ENCODE results near the gene EPN2. TPM values are rescaled to one million over a fixed set of nuclear protein-coding genes. Genes with fewer than 3 reads are reported as not detected.

EPN2 gene
- total and polyA plus RNA-seq, 2 donors (not counting 1 experiment from before 2014, with no cell fraction given), result 23.8 to 36.0 TPM

GRCh38 chr17:19304751-19305150 is 67.6 kb downstream of the EPN2 start:
- no peaks in the 10 kb centered on the region for H4K20me1 ChIP-seq (ENCODE audit: control insufficient read depth, extremely low read depth, insufficient read depth, low read length)
- DNase-seq (ENCODE audit: low read depth in 2 of 2), result no peak
- no peak overlapping the region for H3K4me2 ChIP-seq (ENCODE audit: extremely low read depth, insufficient read depth, low read length)
- H2AFZ ChIP-seq (ENCODE audit: low read length), result no peak overlapping the region
- no peaks in the 10 kb centered on the region for H3K79me2 ChIP-seq (ENCODE audit: control insufficient read depth, insufficient read depth, low read length)
- H3K4me3 ChIP-seq (replicated peaks in 1 of 4; ENCODE audit: control extremely low read depth in 1 of 4, insufficient read depth in 1 of 4, low read depth in 3 of 4, low read length in 4 of 4), result no peak overlapping the region
- no peak overlapping the region for H3K9ac ChIP-seq (ENCODE audit: insufficient read depth, low read length)
- H3K4me1 ChIP-seq (ENCODE audit: control insufficient read depth, extremely low read depth, insufficient read depth, low read length), result peaks cover 7% of the 10 kb centered on the region
- H3K9me3 ChIP-seq (ENCODE audit: control insufficient read depth, insufficient read depth, low read depth, low read length), result no peaks in the 10 kb centered on the region
- H3K36me3 ChIP-seq (ENCODE audit: control insufficient read depth, insufficient read depth, low read length), result no peaks in the 10 kb centered on the region
- no peak overlapping the region for H3K27ac ChIP-seq (ENCODE audit: insufficient read depth, low read length)
- H3K27me3 ChIP-seq (ENCODE audit: control insufficient read depth, insufficient read depth, low read length), result no peaks in the 10 kb centered on the region
- TF ChIP-seq EZH2 (IDR thresholded peaks at IDR 0.05; ENCODE audit: low read length, missing control alignments) (no peak), CTCF (conservative IDR thresholded peaks at IDR 0.05 in 1 of 2, IDR thresholded peaks at IDR 0.05 in 1 of 2; ENCODE audit: low read depth in 1 of 2, low read length in 2 of 2) (no peak)

- TF ChIP-seq CTCF (conservative IDR thresholded peaks at IDR 0.05 in 1 of 2, IDR thresholded peaks at IDR 0.05 in 1 of 2; ENCODE audit: low read depth in 1 of 2, low read length in 2 of 2), result no peak
- no peak for TF ChIP-seq EZH2 (IDR thresholded peaks at IDR 0.05; ENCODE audit: low read length, missing control alignments)
- Histone ChIP-seq H3K27me3 (ENCODE audit: control insufficient read depth, insufficient read depth, low read length) (no peaks in the 10 kb centered on the region), H3K4me2 (ENCODE audit: extremely low read depth, insufficient read depth, low read length) (no peak overlapping the region)
Measured at GRCh38 chr17:19305256-19305655, 68.1 kb downstream of the EPN2 start.

GRCh38 chr17:19305761-19306159 is 68.6 kb downstream of the EPN2 start:
- TF ChIP-seq EZH2 (IDR thresholded peaks at IDR 0.05; ENCODE audit: low read length, missing control alignments) (no peak), CTCF (conservative IDR thresholded peaks at IDR 0.05 in 1 of 2, IDR thresholded peaks at IDR 0.05 in 1 of 2; ENCODE audit: low read depth in 1 of 2, low read length in 2 of 2) (no peak)
- H3K9ac ChIP-seq (ENCODE audit: insufficient read depth, low read length), result no peak overlapping the region
- H3K27me3 ChIP-seq (ENCODE audit: control insufficient read depth, insufficient read depth, low read length), result no peaks in the 10 kb centered on the region
- H3K27ac ChIP-seq (ENCODE audit: insufficient read depth, low read length), result no peak overlapping the region
- H3K4me2 ChIP-seq (ENCODE audit: extremely low read depth, insufficient read depth, low read length), result no peak overlapping the region
- DNase-seq (ENCODE audit: low read depth in 2 of 2), result no peak
- H3K36me3 ChIP-seq (ENCODE audit: control insufficient read depth, insufficient read depth, low read length), result no peaks in the 10 kb centered on the region
- no peak overlapping the region for H3K4me3 ChIP-seq (replicated peaks in 1 of 4; ENCODE audit: control extremely low read depth in 1 of 4, insufficient read depth in 1 of 4, low read depth in 3 of 4, low read length in 4 of 4)
- no peak overlapping the region for H2AFZ ChIP-seq (ENCODE audit: low read length)
- H3K9me3 ChIP-seq (ENCODE audit: control insufficient read depth, insufficient read depth, low read depth, low read length), result no peaks in the 10 kb centered on the region
- H3K79me2 ChIP-seq (ENCODE audit: control insufficient read depth, insufficient read depth, low read length), result no peaks in the 10 kb centered on the region
- H3K4me1 ChIP-seq (ENCODE audit: control insufficient read depth, extremely low read depth, insufficient read depth, low read length), result peaks cover 7% of the 10 kb centered on the region
- H4K20me1 ChIP-seq (ENCODE audit: control insufficient read depth, extremely low read depth, insufficient read depth, low read length), result no peaks in the 10 kb centered on the region

More at GRCh38 chr17:19305256-19305655, 68.1 kb downstream of the EPN2 start:
- no peak overlapping the region for H3K9ac ChIP-seq (ENCODE audit: insufficient read depth, low read length)
- no peaks in the 10 kb centered on the region for H4K20me1 ChIP-seq (ENCODE audit: control insufficient read depth, extremely low read depth, insufficient read depth, low read length)
- H2AFZ ChIP-seq (ENCODE audit: low read length), result no peak overlapping the region
- no peak overlapping the region for H3K27ac ChIP-seq (ENCODE audit: insufficient read depth, low read length)
- no peaks in the 10 kb centered on the region for H3K79me2 ChIP-seq (ENCODE audit: control insufficient read depth, insufficient read depth, low read length)
- no peaks in the 10 kb centered on the region for H3K36me3 ChIP-seq (ENCODE audit: control insufficient read depth, insufficient read depth, low read length)
- H3K4me1 ChIP-seq (ENCODE audit: control insufficient read depth, extremely low read depth, insufficient read depth, low read length), result peaks cover 7% of the 10 kb centered on the region
- no peak for DNase-seq (ENCODE audit: low read depth in 2 of 2)
- H3K4me3 ChIP-seq (replicated peaks in 1 of 4; ENCODE audit: control extremely low read depth in 1 of 4, insufficient read depth in 1 of 4, low read depth in 3 of 4, low read length in 4 of 4), result no peak overlapping the region
- no peaks in the 10 kb centered on the region for H3K9me3 ChIP-seq (ENCODE audit: control insufficient read depth, insufficient read depth, low read depth, low read length)
